ENCODE data around the gene SURF1.
"Not testable (repeated sequence)": the region's sequence is repeated elsewhere in the genome, so short reads cannot be mapped to it uniquely, and the experiment has no call there.

Gene SURF1, protein sequence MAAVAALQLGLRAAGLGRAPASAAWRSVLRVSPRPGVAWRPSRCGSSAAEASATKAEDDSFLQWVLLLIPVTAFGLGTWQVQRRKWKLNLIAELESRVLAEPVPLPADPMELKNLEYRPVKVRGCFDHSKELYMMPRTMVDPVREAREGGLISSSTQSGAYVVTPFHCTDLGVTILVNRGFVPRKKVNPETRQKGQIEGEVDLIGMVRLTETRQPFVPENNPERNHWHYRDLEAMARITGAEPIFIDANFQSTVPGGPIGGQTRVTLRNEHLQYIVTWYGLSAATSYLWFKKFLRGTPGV
- total RNA-seq: 25.9 reads per million, percentile 53 among the genes with 10 or more reads in this experiment

DNA sequence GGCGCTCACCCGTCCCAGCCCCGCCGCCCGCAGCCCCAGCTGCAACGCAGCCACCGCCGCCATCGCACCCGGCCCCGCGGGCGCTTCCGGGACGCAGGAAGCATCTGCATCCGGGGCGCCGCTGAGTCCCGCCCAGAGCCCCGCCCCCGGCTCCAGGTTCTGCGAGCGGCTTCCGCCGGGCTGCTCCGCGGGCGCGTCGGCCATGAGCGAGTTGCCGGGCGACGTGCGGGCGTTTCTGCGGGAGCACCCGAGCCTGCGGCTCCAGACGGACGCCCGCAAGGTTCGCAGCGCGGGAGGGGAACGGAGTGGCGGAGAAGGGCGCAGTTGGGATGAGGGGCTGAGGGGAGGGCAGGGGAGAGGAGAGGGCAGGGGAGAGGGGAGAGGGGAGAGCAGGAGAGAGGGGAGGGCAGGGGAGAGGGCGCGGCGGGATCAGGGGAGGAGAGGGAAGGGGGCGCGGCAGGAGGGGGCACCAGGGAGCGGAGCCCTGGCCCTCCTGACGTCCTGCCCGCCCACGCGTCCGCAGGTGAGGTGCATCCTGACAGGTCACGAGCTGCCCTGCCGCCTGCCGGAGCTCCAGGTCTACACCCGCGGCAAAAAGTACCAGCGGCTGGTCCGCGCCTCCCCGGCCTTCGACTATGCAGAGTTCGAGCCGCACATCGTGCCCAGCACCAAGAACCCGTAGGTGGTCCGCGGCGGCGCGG is at the start of gene SURF1, which contains the start of gene SURF2:
SURF1 (minus strand) TSS at position 97 of the 701 bp plus-strand sequence; CDS start at position 63, 34 bp downstream.
SURF2 (plus strand) TSS at position 160 of the 701 bp plus-strand sequence; CDS start at position 203, 43 bp downstream.
- DNase-seq: peak; percentile 87

DNA sequence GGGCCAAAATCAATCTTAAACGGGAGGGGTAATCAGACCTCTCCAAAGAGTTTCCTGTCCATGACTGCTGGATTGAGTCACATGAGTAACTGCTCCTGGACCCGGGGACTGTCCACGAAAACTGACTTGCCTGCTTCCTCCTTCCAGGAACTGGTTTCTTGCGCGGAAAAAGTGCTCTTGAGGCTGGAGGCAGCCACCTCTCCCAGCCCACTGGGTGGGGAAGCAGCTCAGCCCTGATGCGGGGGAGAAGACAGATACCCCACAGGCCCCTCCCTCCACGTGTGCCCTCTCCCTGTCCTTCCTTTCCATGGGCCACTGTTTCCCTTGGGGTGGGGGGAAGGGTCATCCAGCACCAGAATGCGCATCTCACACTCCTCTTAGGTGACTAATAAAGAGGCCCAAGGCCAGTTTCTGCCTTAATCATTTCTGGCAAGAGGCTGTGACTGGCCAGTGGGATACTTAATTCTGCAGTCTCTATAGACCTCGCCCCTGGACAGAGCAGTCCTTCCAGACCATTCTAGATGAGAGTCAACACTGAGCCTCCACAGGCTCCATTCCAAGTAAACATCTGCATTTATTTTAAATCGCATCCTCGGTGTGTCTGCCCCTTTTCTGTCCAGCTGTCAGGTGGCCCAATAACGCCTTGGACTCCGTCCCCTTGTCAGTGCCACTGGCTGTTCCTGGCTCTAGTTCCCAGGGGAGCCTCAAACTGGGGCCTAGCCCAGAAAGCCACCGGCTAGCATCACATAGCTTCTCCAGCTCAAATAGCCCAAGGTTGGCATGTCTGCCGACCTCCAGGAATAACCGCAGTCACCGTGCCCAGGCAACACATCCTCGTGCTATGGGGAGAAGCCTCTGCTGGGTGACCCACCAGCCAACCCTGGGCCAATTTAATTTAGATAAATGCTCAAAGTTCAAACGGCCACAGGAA is 49.5 kb upstream of the SURF1 start:
- DNase-seq: no peak

DNA sequence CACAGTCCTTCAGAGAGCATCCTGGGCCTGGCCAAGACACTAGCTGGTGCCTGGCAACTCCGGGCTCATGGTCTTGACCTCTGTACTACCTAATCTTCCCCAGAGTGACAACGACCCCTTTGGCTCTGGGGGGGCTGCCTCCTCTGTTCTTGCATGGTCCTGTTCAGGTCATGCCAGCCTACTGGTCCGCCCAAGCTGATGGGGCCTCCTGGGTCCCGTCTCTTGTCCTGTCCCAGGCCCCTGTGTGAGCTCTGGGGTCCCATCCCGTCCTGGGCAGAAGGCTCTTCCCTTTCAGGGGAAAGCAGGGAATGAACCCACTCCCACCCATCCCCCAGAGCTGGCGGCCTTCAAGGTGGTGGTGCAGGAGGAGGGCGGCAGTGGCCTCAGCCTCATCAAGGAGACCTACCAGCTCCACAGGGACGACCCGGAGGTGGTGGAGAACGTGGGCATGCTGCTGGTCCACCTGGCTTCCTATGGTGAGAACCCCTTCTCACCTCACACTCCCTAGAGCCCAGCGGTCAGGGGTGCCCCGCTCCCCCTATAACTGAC is 48.2 kb upstream of the SURF1 start:
- no peak for DNase-seq

DNA sequence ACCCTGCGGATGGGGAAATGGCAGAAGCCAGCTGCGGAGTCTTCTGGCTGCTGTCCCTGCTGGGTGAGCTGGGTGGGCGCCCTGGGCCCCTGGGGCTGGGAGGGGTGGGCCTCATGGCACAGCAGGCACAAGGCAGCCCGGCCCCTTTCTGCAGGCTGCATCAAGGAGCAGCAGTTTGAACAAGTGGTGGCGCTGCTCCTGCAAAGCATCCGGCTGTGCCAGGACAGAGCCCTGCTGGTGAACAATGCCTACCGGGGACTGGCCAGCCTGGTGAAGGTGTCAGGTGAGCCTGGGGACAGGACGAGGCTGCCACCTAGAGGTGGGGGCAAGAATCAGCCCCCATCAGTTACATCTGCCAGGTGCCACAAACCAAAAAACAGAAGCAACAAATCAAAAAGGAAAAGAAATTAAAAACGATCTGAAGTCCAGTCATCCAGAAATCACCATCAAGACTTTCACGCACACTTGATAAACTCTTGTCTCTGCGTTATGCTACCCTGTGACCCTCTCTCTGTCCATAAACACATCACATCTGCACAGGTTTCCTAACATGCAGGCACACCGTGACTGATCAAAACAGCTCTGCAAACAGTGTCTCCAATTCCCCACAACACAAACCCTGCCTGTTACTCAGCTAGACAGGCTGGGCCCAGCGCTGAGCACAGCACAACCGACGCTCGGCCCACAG is 47.6 kb upstream of the SURF1 start:
- DNase-seq: peak; percentile 57

DNA sequence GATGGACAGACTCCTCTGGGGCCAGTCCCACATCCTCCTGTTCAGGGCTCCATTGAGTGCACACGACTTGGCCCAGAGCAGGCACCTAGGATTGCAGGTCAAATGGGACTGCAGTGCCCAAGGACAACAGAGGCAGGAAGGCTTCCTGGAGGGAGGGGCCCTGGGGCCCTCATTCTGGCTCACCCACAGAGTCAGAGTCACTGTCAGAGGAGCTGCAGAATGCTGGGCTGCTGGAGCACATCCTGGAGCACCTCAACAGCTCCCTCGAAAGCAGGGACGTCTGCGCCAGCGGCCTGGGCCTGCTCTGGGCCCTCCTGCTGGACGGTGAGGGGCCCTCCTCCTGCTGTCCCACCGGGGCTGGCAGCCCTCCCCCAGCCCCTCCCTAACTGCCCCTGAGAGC is 46.4 kb upstream of the SURF1 start:
- DNase-seq: no peak

DNA sequence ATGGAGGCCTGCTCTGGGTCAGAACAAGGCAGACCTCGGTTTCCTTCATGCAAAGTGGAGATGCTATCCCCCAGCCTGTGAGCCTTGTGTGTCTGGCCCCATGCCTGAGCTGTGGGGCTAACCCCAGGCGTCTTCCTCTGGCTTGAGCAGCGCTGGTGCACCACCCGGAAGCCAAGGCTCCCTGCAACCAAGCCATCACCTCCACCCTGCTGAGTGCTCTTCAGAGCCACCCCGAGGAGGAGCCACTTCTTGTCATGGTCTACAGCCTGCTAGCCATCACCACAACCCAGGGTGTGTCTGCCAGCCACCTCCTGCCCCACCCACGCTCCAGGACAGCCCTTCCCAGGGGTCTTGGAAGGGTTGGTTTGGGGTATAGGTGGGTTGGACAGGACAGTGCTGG is 45.3 kb upstream of the SURF1 start:
- no peak for DNase-seq

DNA sequence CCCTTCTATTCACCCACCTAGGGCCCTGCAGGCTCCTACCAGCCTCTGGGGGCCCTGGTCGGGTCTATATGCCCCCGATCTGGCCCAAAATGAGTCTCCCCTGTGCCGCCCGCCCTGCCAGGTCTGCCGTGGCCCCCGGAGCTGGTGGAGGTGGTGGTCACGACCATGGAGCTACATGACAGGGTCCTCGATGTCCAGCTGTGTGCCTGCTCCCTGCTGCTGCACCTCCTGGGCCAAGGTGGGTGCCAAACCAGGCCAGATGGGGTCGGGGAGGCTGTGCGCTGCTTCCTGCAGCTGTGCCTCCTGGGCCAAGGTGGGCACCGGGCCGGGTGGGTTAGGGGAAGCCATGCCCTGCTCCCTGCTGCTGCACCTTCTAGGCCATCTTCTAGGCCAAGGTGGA is 44.0 kb upstream of the SURF1 start:
- DNase-seq: no peak

DNA sequence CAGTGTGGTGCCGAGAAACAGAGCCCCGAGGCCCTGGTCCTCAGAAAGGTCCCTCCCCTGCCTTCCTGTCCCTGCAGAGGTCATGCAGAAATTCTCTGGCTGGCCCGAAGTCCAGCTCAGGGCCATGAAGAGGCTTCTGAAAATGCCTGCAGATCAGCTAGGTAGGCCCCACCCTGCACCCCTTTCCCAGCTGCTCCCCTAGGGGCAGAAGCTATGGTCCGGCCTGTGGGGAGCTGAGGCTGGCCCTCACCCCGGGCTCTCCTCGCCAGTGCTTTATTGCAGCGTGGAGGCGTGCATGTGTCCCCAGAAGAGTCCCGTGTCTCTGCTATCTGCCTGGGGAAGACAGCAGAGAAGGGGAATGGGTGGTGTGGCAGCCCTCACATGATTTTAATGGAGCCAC is 41.6 kb upstream of the SURF1 start:
- DNase-seq: no peak

DNA sequence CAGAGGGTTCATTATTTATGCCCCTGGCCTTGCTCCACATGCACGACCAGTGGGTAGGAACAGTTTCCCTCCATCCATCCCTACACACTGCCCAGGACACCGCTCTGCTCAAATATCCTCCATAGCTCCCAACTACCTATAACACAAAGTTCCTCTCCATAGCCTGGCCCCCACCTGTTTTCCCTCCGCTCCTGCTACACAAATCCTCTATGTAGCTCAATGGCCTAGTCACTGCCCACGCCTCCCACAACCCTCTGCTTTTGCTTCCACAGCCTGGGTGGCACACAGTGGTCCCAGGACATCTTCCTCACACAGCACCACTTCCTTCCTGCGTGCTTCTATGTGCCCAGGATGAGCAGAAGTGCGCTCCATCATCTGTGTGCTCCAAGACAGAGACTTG is 41.1 kb upstream of the SURF1 start:
- DNase-seq: no peak

DNA sequence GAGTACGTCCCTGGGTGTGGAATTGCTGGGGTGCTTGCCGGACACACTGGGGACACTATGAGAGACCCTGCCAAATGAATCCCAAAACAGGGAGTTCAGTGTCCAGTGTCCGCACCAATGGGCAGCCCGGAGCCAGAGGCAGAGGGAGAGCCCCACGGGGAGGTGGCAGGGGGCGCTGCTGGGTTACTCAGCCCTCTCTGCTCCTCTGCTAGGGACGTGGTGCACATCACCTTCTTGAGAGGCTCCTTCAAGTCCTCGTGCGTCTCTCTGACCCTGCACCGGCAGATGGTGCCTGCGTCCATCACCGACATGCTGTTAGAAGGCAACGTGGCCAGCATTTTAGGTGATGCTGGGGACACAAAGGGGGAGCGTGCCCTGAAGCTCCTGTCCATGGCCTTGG is 40.7 kb upstream of the SURF1 start:
- no peak for DNase-seq

DNA sequence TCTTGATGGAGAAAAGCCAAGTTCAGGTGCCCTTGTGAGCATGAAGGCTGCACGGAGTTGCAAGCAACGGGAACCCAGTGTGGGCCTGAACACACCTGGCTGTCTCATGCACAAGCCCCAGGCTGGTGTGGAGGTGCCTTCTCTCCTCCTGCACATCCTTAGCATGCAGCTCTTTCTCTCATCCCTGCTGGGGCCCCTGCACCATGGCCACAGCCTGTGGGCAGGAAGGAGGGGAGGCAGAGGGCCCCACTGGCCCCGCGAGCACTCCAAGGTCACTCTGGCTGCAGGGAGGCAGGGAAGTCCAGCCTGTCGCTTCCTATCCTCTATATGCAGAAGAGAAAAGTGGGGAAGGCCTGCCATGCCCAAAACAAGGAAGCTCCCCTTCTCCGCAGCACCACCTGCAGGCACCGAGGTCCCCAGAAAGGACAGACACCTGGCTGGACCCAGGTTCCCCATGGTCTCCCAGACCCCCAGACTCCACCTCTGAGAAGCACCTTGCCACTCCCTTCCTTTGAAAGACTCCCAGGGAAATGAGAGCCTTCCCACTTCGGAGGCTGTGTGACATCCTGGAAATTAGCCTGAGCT is 38.5 kb upstream of the SURF1 start:
- no peak for DNase-seq

DNA sequence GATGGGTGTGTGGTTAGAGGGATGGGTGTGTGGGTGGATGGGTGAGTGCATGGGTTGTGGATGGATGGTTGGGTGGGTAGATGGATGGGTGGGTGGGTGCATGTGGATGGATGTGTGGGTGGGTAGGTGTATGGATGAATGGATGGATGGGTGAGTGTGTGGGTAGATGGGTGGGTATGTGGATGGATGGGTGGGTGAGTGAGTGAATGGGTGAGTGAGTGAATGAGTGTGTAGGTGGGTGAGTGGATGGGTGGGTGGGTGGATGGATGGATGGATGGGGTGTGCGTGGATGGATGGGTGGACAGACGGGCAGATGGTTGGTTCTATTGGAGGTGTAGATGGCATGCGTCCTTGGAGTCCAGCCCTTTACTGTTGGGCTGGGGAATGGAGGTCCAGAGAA is 37.1 kb upstream of the SURF1 start:
- no peak for DNase-seq

DNA sequence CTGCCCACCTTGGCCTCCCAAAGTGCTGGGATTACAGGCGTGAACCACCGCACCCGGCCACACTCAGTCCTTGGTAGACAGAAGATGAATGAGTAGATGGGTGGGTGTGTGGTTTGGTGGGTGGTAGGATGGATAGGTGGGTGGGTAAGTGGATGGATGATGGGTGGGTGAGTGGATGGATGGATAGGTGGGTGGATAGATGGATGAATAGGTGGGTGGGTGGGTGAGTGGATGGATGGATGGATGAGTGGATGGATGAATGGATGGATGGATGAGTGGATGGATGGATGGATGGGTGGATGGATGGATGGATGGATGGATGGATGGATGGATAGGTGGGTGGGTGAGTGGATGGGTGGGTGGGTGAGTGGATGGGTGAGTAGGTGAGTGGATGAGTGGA is 36.0 kb upstream of the SURF1 start:
- not testable (repeated sequence) for DNase-seq

DNA sequence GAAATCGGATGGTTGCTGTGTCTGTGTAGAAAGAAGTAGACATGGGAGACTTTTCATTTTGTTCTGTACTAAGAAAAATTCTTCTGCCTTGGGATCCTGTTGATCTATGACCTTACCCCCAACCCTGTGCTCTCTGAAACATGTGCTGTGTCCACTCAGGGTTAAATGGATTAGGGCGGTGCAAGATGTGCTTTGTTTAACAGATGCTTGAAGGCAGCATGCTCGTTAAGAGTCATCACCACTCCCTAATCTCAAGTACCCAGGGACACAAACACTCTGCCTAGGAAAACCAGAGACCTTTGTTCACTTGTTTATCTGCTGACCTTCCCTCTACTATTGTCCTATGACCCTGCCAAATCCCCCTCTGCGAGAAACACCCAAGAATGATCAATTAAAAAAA is 35.2 kb upstream of the SURF1 start:
- DNase-seq: not testable (repeated sequence)

DNA sequence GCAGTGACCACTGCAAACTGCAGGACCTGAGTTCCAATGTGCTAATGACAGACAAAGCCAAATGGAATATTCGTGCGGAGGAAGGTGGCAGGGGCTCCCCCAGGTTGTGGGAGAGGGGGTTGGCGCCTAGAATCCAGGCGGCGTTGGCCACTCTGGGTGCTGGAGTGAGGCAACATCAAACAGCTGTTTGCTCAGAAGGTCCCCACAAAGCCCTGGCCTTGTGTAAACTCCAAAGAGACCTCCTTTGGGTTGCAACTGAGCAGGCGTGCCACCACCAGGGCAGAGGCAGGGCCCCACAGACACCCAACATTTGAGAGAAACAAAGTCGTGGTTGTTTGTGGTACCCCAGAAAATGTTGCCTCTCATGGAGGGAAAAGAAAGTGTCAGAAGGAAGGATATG is 34.4 kb upstream of the SURF1 start:
- no peak for DNase-seq

DNA sequence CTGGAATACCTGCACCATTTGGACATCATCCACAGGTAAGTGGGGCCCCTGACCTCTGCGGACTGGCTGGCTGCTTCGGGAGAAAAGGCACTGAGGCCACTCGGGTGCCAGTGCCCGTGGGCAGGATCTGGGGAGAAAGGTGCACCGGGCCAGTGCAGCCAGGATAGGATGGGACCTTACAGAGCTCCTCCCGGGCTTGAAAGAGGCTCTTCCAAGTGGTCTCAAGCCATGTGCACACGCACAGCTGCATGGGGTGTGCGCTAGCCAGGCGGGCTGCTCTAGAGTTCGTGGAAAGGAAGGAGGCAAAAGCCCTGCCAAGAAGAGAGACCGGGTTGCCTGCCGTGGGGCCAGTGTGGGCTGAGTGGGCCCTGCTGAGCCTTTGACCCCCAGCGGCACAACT is 33.3 kb upstream of the SURF1 start:
- no peak for DNase-seq

DNA sequence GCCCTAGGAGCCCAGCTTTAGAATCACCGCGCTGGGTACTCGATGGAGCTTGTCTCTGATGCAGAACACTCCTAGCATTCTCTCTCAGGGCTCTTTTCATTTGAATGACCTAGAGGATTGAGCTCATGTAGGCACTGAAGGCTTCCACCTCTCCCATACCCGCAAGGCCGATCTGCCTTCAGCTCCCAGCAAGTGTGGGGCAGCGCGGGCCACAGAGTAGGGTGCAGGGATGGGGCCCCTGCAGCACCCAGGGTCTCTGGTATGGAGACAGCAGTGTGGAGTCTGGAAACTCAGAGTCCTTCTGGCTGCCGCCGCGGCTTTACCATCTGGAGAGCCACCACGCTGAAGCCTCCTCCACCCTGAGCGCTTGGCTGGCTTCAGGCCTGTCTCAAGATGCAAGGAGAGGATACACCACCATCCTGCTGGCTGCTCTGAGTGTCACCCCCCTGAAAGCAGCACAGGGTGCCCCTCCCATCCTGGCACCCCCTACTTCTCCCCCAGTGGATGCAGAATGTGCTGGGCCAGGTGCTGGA is 32.8 kb upstream of the SURF1 start:
- DNase-seq: no peak

DNA sequence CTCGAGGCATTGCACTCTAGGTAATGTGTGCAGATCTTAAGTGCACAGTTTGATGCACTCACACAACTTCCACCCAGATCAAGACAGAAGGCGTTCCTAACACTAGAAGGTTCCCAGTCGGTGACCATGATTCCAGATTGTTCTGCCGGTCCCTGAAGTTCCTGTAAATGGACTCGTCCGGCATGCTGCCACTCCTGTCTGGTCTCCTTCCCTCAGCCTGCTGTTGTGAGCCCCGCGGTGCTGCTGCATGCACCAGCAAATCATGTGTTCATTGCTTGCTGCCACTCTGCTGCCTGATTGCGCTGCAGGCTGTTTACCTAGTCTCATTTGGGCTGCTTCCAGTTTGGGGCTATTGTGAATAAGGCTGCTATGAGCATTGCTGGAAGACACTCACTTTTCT is 31.4 kb upstream of the SURF1 start:
- no peak for DNase-seq

DNA sequence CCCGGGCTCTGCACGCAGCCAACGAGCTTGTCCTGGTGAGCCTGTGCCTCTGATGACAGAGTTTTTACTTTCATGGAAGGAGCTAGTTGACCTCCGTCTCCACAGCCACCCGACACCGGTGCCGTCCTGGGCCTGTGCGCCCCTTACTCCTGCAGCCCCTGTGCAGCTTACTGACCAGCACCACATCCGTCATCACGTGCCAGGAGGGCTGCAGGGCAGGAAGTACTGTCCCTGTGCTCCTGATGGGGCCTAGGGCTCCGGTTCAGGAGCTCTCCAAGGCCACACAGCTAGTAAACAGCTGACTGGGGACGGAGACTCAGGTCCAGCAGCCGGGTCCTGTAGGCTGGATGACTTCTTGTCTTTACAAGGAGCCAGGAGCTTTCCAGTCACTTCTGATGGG is 30.1 kb upstream of the SURF1 start:
- DNase-seq: no peak

DNA sequence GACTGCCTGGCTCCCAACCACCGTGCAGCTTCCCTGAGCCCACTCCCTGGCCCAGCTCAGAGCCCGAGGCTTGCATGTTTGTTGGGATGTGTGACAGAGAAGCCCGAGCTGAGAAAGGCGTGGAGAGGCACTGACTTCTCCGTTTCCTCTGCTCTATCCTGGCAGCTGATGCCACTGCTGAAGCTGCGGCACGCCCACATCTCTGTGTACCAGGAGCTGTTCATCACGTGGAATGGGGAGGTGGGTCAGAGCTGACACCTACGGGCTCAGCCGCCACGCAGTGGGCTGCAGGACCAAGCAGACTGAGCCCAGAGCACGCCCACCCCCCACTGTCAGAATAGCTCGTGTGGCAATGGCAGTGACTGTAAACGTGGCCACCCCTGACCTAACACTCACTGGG is 29.2 kb upstream of the SURF1 start:
- no peak for DNase-seq

DNA sequence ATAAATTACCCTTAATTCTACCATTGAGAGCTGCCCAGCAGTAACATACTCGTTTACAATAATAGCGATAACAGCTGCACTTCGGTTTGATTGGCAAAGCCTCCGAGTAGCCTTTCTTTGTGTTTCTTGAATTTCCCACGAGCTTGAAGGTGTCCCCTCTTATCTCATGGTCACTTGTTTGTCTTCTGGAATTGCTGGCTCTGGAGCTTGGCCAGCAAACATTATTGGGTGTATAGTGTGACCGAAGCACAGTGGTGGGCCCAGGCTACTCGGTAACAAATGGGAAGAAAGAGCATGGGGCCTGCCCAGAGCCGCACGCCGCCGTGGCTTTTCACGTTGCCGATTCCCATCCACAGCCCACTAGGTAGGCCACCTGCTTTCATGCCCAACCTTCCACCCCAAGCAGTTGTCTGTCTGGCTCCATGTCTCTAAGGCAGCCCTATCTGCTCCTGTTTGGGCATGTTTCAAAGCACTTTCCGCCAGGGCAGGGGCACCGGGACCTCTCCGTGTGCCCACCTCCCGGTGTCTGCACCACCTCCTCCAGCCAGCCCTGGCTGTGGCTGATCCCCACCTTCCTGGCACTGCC is 28.5 kb upstream of the SURF1 start:
- no peak for DNase-seq

Measured in effector CD4-positive, alpha-beta T cell (primary cell).